OCI-LY1 (cell line): ENCODE measurements around the gene SPCS2.

Experiments
- H2AFZ ChIP-seq: fragments of 200-600 bp; sonication (generic), shearing (Covaris generic); 2 replicates; pipeline ENCODE4 v1.6.0; 2014; ENCODE audit warnings: antibody characterized with exemption, mild to moderate bottlenecking, low read length
- H3F3A ChIP-seq: fragments of 200-600 bp; sonication (generic), shearing (Covaris generic); 2 replicates; pipeline ENCODE4 v1.6.0; 2014; ENCODE audit warnings: mild to moderate bottlenecking, antibody characterized with exemption, low read length, moderate library complexity; ENCODE audit not compliant: insufficient read depth
- H3K27ac ChIP-seq: fragments of 200-600 bp; sonication (generic); 2 replicates; pipeline ENCODE4 v1.5.1; 2014; ENCODE audit warnings: low read length, mixed run types, mild to moderate bottlenecking, low read depth; ENCODE audit not compliant: poor library complexity, severe bottlenecking
- H3K27me3 ChIP-seq: fragments of 200-600 bp; sonication (generic); 2 replicates; pipeline ENCODE4 v1.6.0; 2014; ENCODE audit warnings: antibody characterized with exemption, mild to moderate bottlenecking, low read length, moderate library complexity; ENCODE audit not compliant: insufficient read depth
- H3K36me3 ChIP-seq: fragments of 200-600 bp; sonication (generic); 2 replicates; pipeline ENCODE4 v1.6.1; 2014; ENCODE audit warnings: mild to moderate bottlenecking, antibody characterized with exemption, low read length, moderate library complexity, mixed read lengths; ENCODE audit not compliant: insufficient read depth
- H3K4me1 ChIP-seq: fragments of 200-600 bp; sonication (generic); 2 replicates; pipeline ENCODE4 v1.5.1; 2014; ENCODE audit warnings: mild to moderate bottlenecking, low read length, moderate library complexity; ENCODE audit not compliant: insufficient read depth, severe bottlenecking
- H3K4me2 ChIP-seq: fragments of 200-600 bp; sonication (generic), shearing (Covaris generic); 2 replicates; pipeline ENCODE4 v1.6.1; 2014; ENCODE audit warnings: low read length
- H3K4me3 ChIP-seq: fragments of 200-600 bp; sonication (generic); 2 replicates; pipeline ENCODE4 v1.5.1; 2014; ENCODE audit warnings: low read length, low read depth, mild to moderate bottlenecking, mixed read lengths; ENCODE audit not compliant: poor library complexity, severe bottlenecking
- H3K79me2 ChIP-seq: fragments of 200-600 bp; shearing (Covaris generic); 2 replicates; pipeline ENCODE4 v1.6.1; 2016; ENCODE audit warnings: mixed run types, low read length, mixed read lengths; ENCODE audit not compliant: insufficient read depth
- H3K9ac ChIP-seq: fragments of 200-600 bp; sonication (generic), shearing (Covaris generic); 2 replicates; pipeline ENCODE4 v1.6.1; 2014; ENCODE audit warnings: mild to moderate bottlenecking, low read length, mixed read lengths
- H3K9me2 ChIP-seq: fragments of 200-600 bp; sonication (generic), shearing (Covaris generic); 2 replicates; pipeline ENCODE4 v1.6.1; 2014; ENCODE audit warnings: low read depth, mild to moderate bottlenecking, low read length, mixed read lengths
- H3K9me3 ChIP-seq: fragments of 200-600 bp; shearing (Covaris generic); 2 replicates; pipeline ENCODE4 v1.6.1; 2014; ENCODE audit warnings: low read length, mixed read lengths
- H4K20me1 ChIP-seq: fragments of 200-600 bp; sonication (generic), shearing (Covaris generic); 2 replicates; pipeline ENCODE4 v1.6.0; 2016; ENCODE audit warnings: mild to moderate bottlenecking, low read length; ENCODE audit not compliant: insufficient read depth
- EZH2 ChIP-seq: fragments of 200-600 bp; sonication (generic), shearing (Covaris generic); IDR thresholded peaks from 2 replicates; pipeline ENCODE4 v1.8.0; 2017; ENCODE audit warnings: borderline replicate concordance, mixed run types, mild to moderate bottlenecking, antibody characterized with exemption, low read length, moderate library complexity, mixed read lengths
- TF ChIP-seq, protein P1 (sequence below): fragments of 200-600 bp; sonication (generic), shearing (Covaris generic); IDR thresholded peaks from 2 replicates; pipeline ENCODE4 v1.5.1; 2017; ENCODE audit warnings: mild to moderate bottlenecking, antibody characterized with exemption, low read length, moderate library complexity, mixed read lengths

Gene SPCS2

DNA sequence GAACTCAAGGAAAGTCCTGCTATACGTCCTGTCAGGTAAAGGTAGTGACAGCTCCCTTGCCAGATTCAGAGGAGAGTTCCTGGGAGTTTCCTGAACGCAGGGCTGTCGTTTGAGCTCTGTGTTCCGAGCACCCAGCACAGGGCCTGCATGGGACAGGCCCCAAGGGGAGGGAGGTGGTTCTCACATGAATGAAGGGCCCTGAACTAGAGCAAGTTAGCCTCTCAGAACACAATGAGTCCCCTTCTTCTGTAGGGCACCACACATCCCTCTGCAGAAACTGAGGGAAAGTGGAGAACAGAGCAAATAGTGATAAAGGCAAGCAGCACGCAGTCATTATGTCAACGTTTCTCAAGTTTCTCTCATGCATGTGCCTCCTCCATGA lies 75.0 kb downstream of the SPCS2 start:
- H3F3A ChIP-seq: no peaks in the 10 kb centered on the region
- no peaks in the 10 kb centered on the region for H3K9me3 ChIP-seq
- H3K4me3 ChIP-seq: no peak overlapping the region
- no peaks in the 10 kb centered on the region for H4K20me1 ChIP-seq
- peaks cover 4% of the 10 kb centered on the region; the same call in 1 of the 2 replicates for H3K36me3 ChIP-seq
- H3K4me1 ChIP-seq: no peaks in the 10 kb centered on the region
- no peak overlapping the region for H3K27ac ChIP-seq
- no peak overlapping the region for H3K4me2 ChIP-seq
- no peaks in the 10 kb centered on the region for H3K27me3 ChIP-seq
- H3K9me2 ChIP-seq: no peaks in the 10 kb centered on the region
- no peak overlapping the region for H2AFZ ChIP-seq
- no peaks in the 10 kb centered on the region for H3K79me2 ChIP-seq
- no peak overlapping the region for H3K9ac ChIP-seq
- TF ChIP-seq, protein P1, sequence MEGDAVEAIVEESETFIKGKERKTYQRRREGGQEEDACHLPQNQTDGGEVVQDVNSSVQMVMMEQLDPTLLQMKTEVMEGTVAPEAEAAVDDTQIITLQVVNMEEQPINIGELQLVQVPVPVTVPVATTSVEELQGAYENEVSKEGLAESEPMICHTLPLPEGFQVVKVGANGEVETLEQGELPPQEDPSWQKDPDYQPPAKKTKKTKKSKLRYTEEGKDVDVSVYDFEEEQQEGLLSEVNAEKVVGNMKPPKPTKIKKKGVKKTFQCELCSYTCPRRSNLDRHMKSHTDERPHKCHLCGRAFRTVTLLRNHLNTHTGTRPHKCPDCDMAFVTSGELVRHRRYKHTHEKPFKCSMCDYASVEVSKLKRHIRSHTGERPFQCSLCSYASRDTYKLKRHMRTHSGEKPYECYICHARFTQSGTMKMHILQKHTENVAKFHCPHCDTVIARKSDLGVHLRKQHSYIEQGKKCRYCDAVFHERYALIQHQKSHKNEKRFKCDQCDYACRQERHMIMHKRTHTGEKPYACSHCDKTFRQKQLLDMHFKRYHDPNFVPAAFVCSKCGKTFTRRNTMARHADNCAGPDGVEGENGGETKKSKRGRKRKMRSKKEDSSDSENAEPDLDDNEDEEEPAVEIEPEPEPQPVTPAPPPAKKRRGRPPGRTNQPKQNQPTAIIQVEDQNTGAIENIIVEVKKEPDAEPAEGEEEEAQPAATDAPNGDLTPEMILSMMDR: no peak
- no peak for TF ChIP-seq EZH2

DNA sequence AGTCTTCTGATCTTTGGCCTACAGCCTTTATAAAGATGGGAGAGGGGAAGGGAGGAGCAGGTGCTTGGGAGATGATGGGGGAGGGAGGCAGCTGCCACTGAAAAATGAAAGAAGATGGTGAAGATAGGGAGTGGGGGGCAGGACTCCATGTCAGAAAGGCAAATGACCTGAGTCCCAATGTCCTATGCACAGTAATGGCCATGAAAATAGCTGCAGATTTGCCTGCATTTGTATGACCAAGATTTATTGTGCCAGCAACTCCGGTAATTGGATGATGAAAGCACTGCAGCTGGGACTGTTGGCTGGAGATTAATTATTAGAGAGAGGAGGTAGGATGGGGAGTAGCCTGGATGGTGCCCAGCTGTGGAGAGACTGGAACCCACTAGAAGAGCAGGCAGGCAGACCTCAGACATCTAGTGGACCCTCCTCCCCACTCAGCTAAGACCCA lies 75.7 kb downstream of the SPCS2 start:
- Histone ChIP-seq H3K27me3 (no peaks in the 10 kb centered on the region), H3K9ac (no peak overlapping the region), H3K4me1 (no peaks in the 10 kb centered on the region), H3K4me3 (no peak overlapping the region), H3K9me2 (no peaks in the 10 kb centered on the region), H3K27ac (no peak overlapping the region), H3K36me3 (peaks cover 4% of the 10 kb centered on the region; the same call in 1 of the 2 replicates), H3K79me2 (no peaks in the 10 kb centered on the region), H3K4me2 (no peak overlapping the region), H4K20me1 (no peaks in the 10 kb centered on the region), H3F3A (no peaks in the 10 kb centered on the region), H2AFZ (no peak overlapping the region), H3K9me3 (no peaks in the 10 kb centered on the region)
- no peak for TF ChIP-seq EZH2
- TF ChIP-seq, protein P1: no peak

DNA sequence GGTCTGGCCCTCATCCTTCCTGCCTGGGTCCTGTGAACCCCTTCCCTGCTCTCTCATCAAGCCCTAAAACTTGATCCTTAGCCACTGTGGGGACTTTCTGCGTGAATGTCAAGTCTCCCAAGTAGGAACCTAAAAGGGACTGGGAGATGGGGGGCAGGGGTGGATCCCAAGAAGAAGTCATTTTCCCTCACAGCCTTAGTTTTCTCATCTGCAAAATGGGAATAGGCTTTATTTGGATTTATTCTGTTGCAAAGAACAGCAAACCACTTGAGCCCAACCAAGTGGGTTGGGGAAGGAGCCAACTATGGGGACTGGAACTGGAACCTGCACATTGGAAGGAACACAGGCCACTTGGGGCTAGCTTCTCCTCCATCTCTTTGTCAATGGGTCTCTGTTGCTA lies 76.5 kb downstream of the SPCS2 start:
- no peaks in the 10 kb centered on the region for H3K4me1 ChIP-seq
- no peak overlapping the region for H2AFZ ChIP-seq
- no peak for TF ChIP-seq EZH2
- TF ChIP-seq, protein P1: no peak
- no peak overlapping the region for H3K27ac ChIP-seq
- H3F3A ChIP-seq: no peaks in the 10 kb centered on the region
- no peaks in the 10 kb centered on the region for H3K9me3 ChIP-seq
- no peaks in the 10 kb centered on the region for H4K20me1 ChIP-seq
- no peaks in the 10 kb centered on the region for H3K79me2 ChIP-seq
- H3K4me2 ChIP-seq: no peak overlapping the region
- no peak overlapping the region for H3K9ac ChIP-seq
- H3K9me2 ChIP-seq: no peaks in the 10 kb centered on the region
- H3K36me3 ChIP-seq: peaks cover 4% of the 10 kb centered on the region; the same call in 1 of the 2 replicates
- H3K27me3 ChIP-seq: no peaks in the 10 kb centered on the region
- no peak overlapping the region for H3K4me3 ChIP-seq
